Measurements from ENCODE around the gene ADAM10.

ADAM10 gene

DNA sequence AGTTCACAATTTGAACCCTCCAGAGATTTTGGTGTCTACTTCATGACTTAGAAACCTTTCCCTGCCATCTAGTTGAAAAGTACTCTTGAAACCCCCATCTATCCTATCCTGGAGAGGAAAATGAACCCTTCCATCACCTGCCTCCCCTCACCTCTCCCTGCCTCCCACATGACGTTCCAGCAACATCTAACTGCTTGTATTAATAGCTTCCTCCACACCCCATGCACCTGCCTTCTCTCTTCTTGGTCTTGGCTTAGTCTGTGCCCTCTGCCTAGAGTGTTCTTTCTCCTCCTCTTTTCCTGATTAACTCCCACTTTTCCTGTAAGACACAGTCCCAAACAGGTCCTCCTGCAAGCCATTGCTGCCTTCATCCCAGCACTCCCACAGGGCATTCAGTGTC is 210.0 kb downstream of the ADAM10 start:
- H3K27me3 ChIP-seq (ENCODE audit: insufficient read depth, low read length, poor library complexity, severe bottlenecking) = no peaks in the 10 kb centered on the region
- H2AFZ ChIP-seq (ENCODE audit: low read length) = no peak overlapping the region
- H3K79me2 ChIP-seq (ENCODE audit: insufficient read depth, low read length) = no peaks in the 10 kb centered on the region
- H3K4me3 ChIP-seq (ENCODE audit: low read length, poor library complexity, severe bottlenecking) = no peak overlapping the region
- H3F3A ChIP-seq (ENCODE audit: low read depth) = no peaks in the 10 kb centered on the region
- H3K9ac ChIP-seq (ENCODE audit: low read depth, low read length, poor library complexity, severe bottlenecking) = no peak overlapping the region
- no peaks in the 10 kb centered on the region for H3K9me3 ChIP-seq (ENCODE audit: insufficient read depth, low read depth, low read length)
- no peak for TF ChIP-seq EZH2phosphoT487 (IDR thresholded peaks at IDR 0.05; ENCODE audit: borderline replicate concordance)
- no peak for TF ChIP-seq CTCF (conservative IDR thresholded peaks at IDR 0.05; ENCODE audit: low read length)
- no peaks in the 10 kb centered on the region for H3K36me3 ChIP-seq (ENCODE audit: insufficient read depth, low read length)
- H3K9me2 ChIP-seq (replicated peaks; ENCODE audit: low read depth, low read length) = no peaks in the 10 kb centered on the region
- no peak overlapping the region for H3K4me2 ChIP-seq (ENCODE audit: low read depth, low read length, poor library complexity, severe bottlenecking)
- H4K20me1 ChIP-seq (ENCODE audit: insufficient read depth, low read length, poor library complexity, severe bottlenecking) = no peaks in the 10 kb centered on the region
- peaks cover 1% of the 10 kb centered on the region for H3K4me1 ChIP-seq (ENCODE audit: insufficient read depth, low read length, poor library complexity, severe bottlenecking)

DNA sequence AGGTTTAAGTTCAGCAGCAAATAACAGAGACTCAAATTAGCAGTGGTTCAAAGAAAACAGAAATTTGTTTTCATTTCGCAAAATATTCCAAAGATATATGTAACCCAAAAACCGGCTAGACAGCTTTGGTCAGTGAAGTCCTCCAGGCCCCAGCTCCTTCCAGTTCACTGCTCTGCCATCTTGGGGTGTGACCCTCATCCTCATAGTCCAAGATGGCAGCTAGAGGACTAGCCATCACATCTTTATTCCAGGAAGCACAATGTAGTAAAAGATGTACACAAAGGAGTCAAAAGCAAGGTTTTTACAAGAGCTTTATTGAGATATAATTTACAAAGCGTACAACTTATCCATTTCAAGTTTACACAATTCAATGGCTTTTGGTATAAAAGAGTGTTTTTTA is 210.6 kb downstream of the ADAM10 start:
- no peaks in the 10 kb centered on the region for H3F3A ChIP-seq (ENCODE audit: low read depth)
- no peaks in the 10 kb centered on the region for H4K20me1 ChIP-seq (ENCODE audit: insufficient read depth, low read length, poor library complexity, severe bottlenecking)
- H3K79me2 ChIP-seq (ENCODE audit: insufficient read depth, low read length) = no peaks in the 10 kb centered on the region
- no peak overlapping the region for H2AFZ ChIP-seq (ENCODE audit: low read length)
- no peak overlapping the region for H3K9ac ChIP-seq (ENCODE audit: low read depth, low read length, poor library complexity, severe bottlenecking)
- H3K9me2 ChIP-seq (replicated peaks; ENCODE audit: low read depth, low read length) = no peaks in the 10 kb centered on the region
- peaks cover 8% of the 10 kb centered on the region for H3K4me1 ChIP-seq (ENCODE audit: insufficient read depth, low read length, poor library complexity, severe bottlenecking)
- no peak overlapping the region for H3K4me2 ChIP-seq (ENCODE audit: low read depth, low read length, poor library complexity, severe bottlenecking)
- no peak for TF ChIP-seq EZH2phosphoT487 (IDR thresholded peaks at IDR 0.05; ENCODE audit: borderline replicate concordance)
- TF ChIP-seq CTCF (conservative IDR thresholded peaks at IDR 0.05; ENCODE audit: low read length) = no peak
- H3K9me3 ChIP-seq (ENCODE audit: insufficient read depth, low read depth, low read length) = no peaks in the 10 kb centered on the region
- H3K27me3 ChIP-seq (ENCODE audit: insufficient read depth, low read length, poor library complexity, severe bottlenecking) = no peaks in the 10 kb centered on the region
- no peak overlapping the region for H3K4me3 ChIP-seq (ENCODE audit: low read length, poor library complexity, severe bottlenecking)
- H3K36me3 ChIP-seq (ENCODE audit: insufficient read depth, low read length) = no peaks in the 10 kb centered on the region

Measured in Loucy (cell line).